ENCODE results near the gene TPGS2.
"Not testable (repeated sequence)": the region's sequence is repeated elsewhere in the genome, so short reads cannot be mapped to it uniquely, and the experiment has no call there.

Gene TPGS2

DNA sequence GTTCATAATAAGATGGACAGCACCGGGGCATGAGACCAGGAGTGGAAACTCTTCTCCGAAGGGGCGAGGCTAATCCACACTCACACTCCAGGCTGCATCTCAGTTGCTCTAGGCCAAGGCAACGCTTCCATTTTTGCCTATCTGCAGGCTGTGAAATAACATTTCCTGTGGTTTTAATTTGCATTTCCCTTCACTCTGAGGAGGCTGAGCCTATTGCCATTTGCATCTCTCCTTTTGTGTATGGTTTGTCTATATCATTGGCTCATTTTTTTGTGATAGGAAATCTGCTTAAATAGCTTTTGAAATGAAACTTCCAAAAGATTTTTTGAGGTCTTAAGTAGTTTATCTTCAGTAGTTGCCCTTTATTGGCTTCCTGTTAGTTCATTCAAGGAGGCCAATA, 57.6 kb downstream of the TPGS2 start:
- no peak for DNase-seq (ENCODE audit: extremely low read depth, low read depth)

DNA sequence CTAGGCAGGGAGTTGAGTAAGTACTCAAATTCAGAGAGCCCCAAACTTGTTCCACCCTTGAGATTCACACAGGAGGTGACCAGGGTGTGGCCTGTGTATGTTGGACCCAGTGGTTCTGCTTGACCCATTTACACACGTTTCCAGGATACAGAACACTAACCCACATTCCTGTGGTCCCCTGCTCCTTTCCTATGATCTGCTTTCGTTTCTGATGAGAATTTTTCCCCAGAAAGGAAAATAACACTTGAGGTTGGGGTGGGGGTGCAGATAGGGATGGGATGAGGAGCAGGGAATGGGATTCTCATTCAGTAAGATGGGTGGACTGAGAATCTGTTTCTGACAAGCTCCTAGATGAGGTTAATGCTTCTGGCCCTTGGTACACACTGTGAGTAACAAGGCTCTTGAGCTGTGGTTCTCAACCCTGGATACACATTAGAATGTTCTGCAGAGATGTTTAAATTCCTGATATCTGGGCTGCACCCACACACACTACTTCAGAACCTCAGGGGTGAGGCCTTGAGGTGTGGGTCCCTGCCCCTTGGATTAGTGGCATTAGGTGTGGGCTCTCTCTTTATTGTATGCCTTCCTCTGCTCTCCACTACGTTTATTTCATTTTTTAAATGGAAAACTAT, 58.4 kb downstream of the TPGS2 start:
- DNase-seq (ENCODE audit: extremely low read depth, low read depth), result no peak
- H3K4me3 ChIP-seq (replicated peaks; ENCODE audit: low read depth, low read length), result no peak overlapping the region
- TF ChIP-seq, protein P1, sequence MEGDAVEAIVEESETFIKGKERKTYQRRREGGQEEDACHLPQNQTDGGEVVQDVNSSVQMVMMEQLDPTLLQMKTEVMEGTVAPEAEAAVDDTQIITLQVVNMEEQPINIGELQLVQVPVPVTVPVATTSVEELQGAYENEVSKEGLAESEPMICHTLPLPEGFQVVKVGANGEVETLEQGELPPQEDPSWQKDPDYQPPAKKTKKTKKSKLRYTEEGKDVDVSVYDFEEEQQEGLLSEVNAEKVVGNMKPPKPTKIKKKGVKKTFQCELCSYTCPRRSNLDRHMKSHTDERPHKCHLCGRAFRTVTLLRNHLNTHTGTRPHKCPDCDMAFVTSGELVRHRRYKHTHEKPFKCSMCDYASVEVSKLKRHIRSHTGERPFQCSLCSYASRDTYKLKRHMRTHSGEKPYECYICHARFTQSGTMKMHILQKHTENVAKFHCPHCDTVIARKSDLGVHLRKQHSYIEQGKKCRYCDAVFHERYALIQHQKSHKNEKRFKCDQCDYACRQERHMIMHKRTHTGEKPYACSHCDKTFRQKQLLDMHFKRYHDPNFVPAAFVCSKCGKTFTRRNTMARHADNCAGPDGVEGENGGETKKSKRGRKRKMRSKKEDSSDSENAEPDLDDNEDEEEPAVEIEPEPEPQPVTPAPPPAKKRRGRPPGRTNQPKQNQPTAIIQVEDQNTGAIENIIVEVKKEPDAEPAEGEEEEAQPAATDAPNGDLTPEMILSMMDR (IDR thresholded peaks at IDR 0.05; ENCODE audit: low read depth, low read length, missing control alignments), result no peak

More for the DNA sequence above, 57.6 kb downstream of the TPGS2 start:
- H3K4me3 ChIP-seq (replicated peaks; ENCODE audit: low read depth, low read length), result no peak overlapping the region
- TF ChIP-seq, protein P1 (IDR thresholded peaks at IDR 0.05; ENCODE audit: low read depth, low read length, missing control alignments), result no peak

DNA sequence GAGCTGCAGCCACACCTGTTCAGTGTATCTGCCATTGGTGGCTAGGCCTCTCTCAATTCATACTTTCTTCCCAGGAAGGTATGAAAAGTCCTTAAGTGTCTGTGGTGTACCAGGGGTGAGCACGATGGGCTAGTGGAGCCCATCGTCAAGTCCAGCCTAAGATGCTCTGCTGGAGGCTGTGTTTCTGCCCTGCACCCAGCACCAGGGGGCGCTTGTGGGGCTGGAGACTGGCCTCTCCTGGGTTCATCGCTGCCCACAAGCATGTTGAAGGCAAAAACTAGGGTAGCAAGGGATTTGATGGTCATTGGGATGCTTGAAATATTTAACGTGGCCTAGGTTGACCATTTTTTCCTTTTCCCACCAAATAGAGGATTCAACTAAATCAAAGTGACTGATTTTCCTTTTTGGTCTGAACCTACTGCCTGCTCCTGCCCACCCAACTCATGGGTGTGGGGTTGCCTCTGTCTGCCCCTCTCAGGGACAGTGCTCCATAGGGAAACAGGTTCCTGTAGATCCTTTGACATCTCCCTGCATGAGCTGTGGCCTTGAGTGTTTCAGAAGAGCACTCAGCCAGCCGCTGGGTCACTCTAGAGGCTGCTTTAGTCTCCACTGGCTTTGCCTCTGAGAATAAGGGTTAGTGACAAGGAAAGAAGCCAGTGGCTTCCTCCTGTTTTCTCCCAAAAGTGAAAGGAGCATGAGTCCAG, 59.0 kb downstream of the TPGS2 start:
- H3K4me3 ChIP-seq (replicated peaks; ENCODE audit: low read depth, low read length), result no peak overlapping the region
- TF ChIP-seq, protein P1 (IDR thresholded peaks at IDR 0.05; ENCODE audit: low read depth, low read length, missing control alignments), result peak; percentile 62
- no peak for DNase-seq (ENCODE audit: extremely low read depth, low read depth)

DNA sequence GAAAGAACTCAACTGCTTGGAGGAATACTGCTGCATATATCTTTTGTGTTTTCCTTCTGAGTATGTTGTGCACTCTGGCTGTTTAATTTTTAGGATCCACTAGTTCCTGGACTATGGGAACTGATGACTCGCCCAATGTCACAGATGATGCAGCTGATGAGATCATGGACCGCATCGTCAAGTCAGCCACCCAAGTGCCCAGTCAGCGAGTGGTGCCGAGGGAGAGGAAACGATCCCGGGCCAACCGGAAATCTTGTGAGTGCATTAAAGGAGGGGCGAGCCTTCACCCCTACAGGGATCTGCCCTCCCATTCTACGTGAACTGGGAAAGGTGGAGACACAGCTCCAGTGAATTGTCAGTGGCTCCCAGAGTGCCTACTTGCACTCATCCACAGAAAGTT, 59.6 kb downstream of the TPGS2 start:
- H3K4me3 ChIP-seq (replicated peaks; ENCODE audit: low read depth, low read length), result no peak overlapping the region
- TF ChIP-seq, protein P1 (IDR thresholded peaks at IDR 0.05; ENCODE audit: low read depth, low read length, missing control alignments), result no peak
- DNase-seq (ENCODE audit: extremely low read depth, low read depth), result no peak

DNA sequence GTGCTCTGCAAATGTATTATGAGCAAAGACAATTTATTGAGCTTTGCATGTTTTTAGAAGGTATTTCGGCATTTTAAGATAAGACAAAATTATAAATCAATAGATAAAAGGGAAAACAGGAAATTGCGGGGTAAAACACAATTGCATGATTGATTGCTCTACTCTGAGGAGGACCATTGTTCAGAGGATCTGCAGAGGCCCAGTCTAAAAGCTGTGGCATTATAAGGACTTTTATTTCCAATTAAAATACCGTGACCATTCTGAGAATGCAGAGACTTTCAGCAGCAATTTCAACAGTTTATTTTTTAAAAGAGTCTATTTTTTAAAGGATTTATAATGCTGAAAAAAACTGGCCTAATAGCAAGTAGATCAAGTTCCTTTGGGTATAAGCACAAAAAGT, 62.0 kb downstream of the TPGS2 start:
- no peak overlapping the region for H3K4me3 ChIP-seq (replicated peaks; ENCODE audit: low read depth, low read length)
- TF ChIP-seq, protein P1 (IDR thresholded peaks at IDR 0.05; ENCODE audit: low read depth, low read length, missing control alignments), result no peak
- DNase-seq (ENCODE audit: extremely low read depth, low read depth), result no peak

DNA sequence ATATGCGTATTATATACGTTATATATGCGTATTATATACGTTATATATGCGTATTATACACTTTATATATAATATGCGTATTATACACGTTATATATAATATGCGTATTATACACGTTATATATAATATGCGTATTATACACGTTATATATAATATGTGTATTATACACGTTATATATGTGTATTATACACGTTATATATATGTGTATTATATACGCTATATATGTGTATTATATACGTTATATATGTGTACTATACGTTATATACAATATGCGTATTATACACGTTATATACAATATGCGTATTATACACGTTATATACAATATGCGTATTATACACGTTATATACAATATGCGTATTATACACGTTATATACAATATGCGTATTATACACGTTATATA, 65.8 kb downstream of the TPGS2 start:
- not testable (repeated sequence) for H3K4me3 ChIP-seq (replicated peaks; ENCODE audit: low read depth, low read length); DNase-seq (ENCODE audit: extremely low read depth, low read depth)

DNA sequence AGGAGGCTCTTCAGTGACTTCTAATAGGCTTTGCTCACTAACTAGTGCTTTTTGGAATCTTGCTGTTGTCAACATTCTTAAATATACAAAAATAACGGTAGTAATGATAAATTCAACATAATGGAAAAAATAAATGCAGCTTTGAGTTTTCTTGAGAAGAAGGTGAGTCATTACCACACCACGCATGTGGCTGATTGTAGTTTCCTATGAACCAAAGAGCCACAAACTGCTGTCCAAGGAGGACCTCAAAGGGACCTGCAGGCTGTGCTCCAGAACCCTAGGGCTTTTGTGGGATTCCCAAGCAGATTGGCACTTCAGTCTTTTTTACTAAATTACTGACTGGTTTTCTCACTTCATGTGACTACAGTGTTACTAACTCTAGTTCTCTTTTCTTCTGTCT, 66.7 kb downstream of the TPGS2 start:
- TF ChIP-seq, protein P1 (IDR thresholded peaks at IDR 0.05; ENCODE audit: low read depth, low read length, missing control alignments), result no peak
- no peak for DNase-seq (ENCODE audit: extremely low read depth, low read depth)

More for the DNA sequence above, 66.7 kb downstream of the TPGS2 start:
- H3K4me3 ChIP-seq (replicated peaks; ENCODE audit: low read depth, low read length), result no peak overlapping the region

Measured in HFF-Myc (cell line).